Activated CD4-positive, alpha-beta T cell treated with anti-CD3 and anti-CD28 coated beads, Interleukin-2, amount 50 U/mL, for 16 hours (primary cell): Measurements from ENCODE around the gene ADGB.
"Not testable (repeated sequence)": the region's sequence is repeated elsewhere in the genome, so short reads cannot be mapped to it uniquely, and the experiment has no call there.

Source experiments
- DNase-seq: peaks from one replicate; pipeline ENCODE4 v3.0.0-alpha.2; 2020

ADGB gene

GRCh38 chr6:146770275-146770964, 171.6 kb downstream of the ADGB start:
- DNase-seq = no peak

GRCh38 chr6:146770965-146771735, 172.4 kb downstream of the ADGB start:
- DNase-seq = peak; percentile 59

- no peak for DNase-seq
Measured at GRCh38 chr6:146775220-146775619, 176.4 kb downstream of the ADGB start.

GRCh38 chr6:146781836-146782235, 183.1 kb downstream of the ADGB start:
- no peak for DNase-seq

GRCh38 chr6:146785001-146785585, 186.3 kb downstream of the ADGB start:
- DNase-seq = peak; percentile 66

- DNase-seq = peak; percentile 11
Measured at GRCh38 chr6:146787876-146788508, 189.2 kb downstream of the ADGB start.

- DNase-seq = no peak
Measured at GRCh38 chr6:146790561-146791091, 191.9 kb downstream of the ADGB start.

- DNase-seq = no peak
Measured at GRCh38 chr6:146791930-146792329, 193.2 kb downstream of the ADGB start.

GRCh38 chr6:146793218-146793617, 194.4 kb downstream of the ADGB start:
- DNase-seq = not testable (repeated sequence)

- DNase-seq = peak; percentile 33
Measured at GRCh38 chr6:146795479-146796133, 196.8 kb downstream of the ADGB start.

GRCh38 chr6:146803167-146803566, 204.4 kb downstream of the ADGB start:
- DNase-seq = not testable (repeated sequence)

- DNase-seq = no peak
Measured at GRCh38 chr6:146803601-146804000, 204.8 kb downstream of the ADGB start.

GRCh38 chr6:146805546-146806325, 207.0 kb downstream of the ADGB start:
- no peak for DNase-seq

GRCh38 chr6:146809014-146809413, 210.2 kb downstream of the ADGB start:
- DNase-seq = not testable (repeated sequence)

- DNase-seq = not testable (repeated sequence)
Measured at GRCh38 chr6:146812811-146813321, 214.1 kb downstream of the ADGB start.

- DNase-seq = no peak
Measured at GRCh38 chr6:146813554-146813953, 214.8 kb downstream of the ADGB start.

GRCh38 chr6:146814148-146814750, 215.5 kb downstream of the ADGB start:
- no peak for DNase-seq

GRCh38 chr6:146815511-146816462, 217.0 kb downstream of the ADGB start:
- not testable (repeated sequence) for DNase-seq

GRCh38 chr6:146819596-146820320, 221.0 kb downstream of the ADGB start:
- no peak for DNase-seq
